ENCODE results near the gene SIL1.
"Not testable (repeated sequence)": the region's sequence is repeated elsewhere in the genome, so short reads cannot be mapped to it uniquely, and the experiment has no call there.

The SIL1 gene

DNA sequence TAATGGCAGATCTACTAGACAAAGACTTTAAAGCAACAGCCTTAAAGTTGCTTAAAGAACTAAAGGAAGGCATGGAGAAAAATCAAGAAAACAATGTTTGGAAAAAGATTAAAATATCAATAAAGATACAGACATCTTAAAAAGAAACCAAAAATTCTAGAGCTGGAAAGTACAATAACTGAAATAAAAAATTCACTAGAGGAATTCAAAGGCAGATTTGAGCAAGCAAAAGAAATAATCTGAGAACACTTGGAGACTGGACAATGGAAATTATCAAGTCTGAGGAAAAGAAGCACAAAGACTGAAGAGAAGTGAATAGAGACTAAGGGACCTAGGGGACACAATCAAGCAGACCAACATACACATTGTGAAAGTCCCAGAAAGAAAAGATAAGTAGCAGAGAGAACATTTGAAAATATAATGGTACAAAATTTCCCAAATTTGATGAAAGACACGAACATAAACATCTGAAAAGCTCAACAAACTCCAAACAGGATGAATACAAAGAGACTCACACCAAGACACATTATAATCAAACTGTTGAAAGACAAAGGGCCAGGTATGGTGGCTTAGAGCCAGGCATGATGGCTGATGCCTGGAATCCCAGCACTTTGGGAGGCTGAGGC is 26.3 kb downstream of the SIL1 start:
- DNase-seq, result no peak

DNA sequence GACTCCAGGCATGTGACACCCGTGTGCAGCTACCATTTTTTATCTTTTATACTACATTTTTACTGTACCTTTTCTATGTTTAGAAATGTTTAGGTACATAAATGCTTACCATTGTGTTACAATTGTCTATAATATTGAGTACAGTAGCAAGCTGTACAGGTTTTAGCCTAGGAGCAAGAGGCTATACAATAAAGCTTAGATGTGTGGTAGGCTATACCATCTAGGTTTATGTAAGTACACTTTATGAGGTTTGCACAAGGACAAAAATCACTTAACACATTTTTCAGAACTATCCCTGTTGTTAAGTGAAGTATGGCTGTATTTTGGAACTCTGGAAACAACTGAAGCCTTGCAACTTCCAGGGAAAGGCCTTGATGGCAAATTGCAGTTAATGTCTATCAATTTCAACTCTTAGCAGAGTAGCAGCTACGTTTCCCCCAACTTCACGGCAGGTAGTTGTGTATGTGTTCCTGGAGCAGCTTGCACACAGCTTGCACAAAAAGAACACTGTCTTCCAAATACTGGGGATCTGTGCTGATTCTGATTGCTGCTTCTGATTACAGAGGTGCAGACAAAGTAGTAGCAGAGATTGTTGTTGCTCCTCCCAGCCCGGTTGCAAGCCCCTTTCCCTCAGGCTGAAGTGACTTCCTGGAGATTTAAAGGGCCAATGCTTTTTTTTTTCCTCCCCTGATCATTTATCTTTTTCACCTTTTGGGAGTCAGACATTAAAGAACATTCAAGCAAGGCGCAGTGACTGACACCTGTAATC is 30.0 kb downstream of the SIL1 start:
- no peak for DNase-seq

DNA sequence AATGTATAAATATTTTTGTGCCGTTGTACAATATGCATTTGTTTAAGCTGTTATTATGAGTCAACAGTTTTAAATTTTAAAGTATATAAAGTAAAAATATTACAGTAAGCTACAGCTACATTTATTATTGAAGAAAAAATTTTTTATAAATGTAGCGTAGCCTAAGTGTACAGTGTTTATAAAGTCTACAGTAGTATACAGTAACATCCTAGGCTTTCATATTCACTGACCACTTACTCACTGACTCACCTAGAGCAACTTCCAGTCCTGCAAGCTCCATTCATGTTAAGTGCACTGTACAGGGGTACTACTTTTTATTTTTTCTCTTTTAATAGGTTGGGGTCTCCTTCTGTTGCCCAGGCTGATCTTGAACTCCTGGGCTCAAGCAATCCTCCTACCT is 30.6 kb downstream of the SIL1 start:
- DNase-seq, result no peak

DNA sequence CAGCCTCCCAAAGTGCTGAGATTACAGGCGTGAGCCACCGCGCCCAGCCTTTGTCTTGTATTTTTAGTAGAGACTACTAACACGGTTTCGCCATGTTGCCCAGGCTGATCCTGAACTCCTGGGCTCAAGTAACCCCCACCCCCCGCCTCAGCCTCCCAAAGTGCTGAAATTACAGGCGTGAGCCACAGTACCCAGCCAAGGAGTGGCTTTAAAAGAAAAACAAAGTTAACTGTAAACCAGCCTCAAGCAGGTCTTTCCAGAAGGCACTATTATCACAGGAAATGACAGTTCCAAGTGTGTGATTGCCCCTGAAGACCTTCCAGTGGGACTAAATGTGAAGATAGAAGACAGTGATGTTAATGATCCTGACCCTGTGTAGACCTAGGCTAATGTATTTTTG is 31.1 kb downstream of the SIL1 start:
- DNase-seq, result no peak

DNA sequence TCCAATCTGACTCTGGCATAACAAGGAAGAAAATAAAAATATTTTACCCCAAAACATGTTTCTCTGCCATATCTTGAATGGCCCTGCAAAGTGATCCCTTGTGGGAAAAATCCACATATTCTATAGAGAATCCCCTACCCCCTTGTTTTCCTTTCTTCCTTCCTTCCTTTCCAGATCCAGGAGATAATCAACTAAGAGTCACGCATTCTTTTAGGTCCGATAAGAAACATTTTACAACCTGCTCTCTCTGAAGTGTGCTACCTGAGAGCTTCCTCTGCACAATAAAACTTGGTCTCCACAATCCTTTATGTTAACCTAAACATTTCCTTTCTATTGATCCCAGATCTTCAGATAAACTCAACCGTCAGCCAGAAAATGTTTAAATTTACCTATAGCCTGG is 33.3 kb downstream of the SIL1 start:
- DNase-seq, result not testable (repeated sequence)

DNA sequence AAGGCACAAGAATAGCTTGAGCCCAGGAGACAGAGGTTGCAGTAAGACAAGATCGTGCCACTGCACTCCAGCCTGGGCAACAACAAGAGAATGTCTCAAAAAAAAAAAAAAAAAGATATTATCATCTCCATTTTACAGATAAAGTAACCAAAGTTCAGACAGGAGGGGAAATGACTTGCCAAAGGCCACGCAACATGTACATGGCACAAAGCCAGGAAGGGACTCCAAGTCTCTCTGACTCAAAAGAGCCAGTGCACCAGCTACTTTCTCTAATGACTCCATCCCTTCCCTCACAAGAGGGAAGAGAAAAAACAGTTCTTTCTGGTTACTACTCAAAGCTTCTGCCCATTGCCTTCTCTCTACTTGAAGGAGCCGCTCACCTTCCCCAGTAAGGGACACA is 34.1 kb downstream of the SIL1 start:
- DNase-seq, result no peak

DNA sequence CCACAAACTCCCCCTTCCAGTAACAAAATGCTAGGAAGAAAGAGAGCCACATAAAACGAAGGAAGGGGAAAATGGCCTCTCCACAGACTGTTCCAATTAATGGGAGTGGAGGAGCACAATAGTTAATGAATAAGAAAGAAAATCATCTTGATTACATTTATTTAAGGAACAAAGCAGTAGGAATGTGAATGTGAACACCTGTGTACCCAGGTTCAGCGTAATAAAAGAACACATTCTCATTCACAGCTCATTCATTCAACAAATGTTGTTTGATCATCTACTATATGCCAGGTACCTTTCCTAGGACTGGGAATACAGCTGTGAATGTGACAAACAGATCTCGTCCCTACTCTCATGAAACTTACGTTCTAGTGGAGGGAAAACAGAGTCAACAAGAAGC is 35.7 kb downstream of the SIL1 start:
- no peak for DNase-seq

DNA sequence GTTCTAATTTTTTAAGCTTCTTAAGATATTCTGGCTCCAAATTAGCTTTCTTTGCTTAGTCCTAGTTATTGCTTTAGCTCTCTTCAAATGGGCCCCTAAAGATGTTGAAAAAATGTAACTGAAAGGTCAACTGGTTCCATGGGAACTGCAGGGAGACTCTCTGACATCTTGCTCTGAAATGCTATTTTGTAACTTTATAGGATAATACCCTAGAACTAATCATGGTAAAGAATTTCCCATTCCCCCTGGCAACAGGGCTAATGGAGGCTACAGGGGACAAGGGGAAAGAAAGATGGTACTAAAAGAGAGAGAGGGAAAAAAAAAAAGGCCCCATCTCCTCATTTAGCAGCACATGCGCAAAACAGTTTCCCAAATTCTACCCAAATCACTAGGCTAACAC is 39.4 kb downstream of the SIL1 start:
- DNase-seq, result no peak

DNA sequence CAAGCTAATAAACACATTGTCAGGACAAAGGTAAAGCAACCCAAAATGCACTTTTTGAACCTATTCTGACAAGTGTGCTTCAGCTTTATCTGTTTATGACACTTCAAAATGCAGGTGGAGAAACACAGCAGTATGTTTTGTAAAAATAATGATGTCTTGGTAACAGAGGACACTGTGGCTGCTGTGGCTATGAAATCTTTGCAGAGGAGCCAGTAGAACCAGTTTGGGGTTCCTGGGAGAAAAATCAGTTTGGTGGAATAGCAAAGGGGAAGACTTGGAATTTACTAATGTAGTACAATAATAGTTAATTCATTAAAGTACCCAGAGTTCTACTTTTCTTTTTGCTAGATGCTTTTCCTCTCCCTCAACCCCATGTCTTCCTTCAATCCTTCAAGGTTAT is 40.6 kb downstream of the SIL1 start:
- DNase-seq, result no peak

DNA sequence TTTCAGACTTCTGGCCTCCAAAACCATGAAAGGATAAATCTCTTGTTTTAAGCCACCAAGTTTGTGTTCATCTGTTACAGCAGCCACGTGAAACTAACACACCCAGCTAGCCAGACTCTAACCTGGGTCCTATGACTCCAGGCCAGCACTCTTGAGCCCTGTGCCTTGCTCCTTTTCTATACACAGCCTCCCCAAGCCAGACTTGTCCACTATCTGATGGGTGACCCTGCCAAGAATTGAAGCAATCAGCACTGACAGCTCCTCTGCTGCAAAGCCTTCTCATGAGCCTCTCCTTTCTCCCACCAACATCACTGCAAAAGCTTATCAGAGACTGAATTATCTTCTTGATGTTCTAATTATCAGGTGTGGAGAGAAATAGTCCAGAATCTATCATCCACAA is 41.4 kb downstream of the SIL1 start:
- no peak for DNase-seq

DNA sequence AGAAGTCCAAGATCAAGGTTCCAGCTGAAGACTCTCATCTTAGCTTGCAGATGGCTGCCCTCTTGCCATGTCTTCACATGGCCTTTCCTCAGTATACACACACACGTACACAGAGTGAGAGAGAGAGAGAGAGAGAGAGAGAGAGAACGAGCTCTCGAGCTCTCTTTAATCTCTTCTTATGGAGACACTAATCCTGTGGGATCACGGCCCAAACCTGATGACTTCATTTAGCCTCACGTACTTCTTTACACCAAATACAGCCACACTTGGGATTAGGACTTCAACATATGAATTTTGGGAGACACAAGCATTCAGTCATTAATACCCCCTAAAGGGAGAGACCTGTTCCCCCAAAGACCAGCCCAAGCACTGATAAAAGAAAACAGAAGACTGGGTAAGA is 42.8 kb downstream of the SIL1 start:
- no peak for DNase-seq

DNA sequence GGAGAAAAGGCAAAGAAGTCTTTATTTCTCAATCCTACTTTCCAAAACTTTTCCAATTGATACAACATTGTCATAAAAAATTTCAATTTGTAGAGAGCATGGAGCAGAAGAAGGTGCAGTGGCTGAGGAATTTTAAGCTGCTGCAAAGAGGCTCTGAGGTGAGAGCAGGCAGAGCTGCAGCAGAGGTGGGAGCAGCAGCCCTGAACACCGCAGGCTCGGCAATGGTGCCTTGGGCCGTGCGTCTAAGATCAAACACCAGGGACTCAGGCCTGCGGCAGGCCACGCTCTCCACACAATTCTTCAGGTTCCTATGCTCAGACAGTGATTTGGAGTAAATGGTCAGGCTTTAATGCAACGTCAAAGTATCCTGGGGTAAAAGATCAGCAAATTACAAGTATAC is 46.3 kb downstream of the SIL1 start:
- no peak for DNase-seq

DNA sequence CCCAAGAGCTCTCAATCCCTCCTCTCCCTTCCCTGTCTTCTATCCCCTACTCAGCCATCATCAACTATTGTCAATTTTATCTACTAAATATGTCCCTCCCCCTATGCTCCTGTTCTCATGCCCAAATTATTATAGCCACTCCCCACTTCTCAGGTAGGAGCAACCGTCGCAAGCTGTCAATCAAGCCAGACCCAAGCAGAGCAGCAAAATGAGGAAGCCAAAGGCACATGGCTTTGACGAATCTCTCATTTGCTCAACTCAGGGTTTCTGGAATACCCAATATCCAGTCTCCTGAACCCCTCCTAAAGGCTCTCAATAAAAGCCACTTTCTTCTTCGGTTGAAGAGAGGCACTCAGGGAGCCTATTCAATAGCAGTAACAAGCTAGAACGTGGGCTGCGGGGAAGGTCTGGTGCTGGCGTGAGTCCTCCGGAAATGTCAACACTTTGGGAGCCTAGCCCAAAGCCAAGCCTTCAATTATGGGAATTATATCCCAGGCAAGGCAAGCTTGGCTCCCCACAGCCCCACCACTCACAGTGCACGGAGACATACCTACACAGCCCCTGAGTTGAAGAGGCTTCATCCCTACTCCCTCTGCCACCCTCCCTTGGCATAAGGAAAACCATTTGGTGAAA is 47.7 kb downstream of the SIL1 start:
- no peak for DNase-seq

DNA sequence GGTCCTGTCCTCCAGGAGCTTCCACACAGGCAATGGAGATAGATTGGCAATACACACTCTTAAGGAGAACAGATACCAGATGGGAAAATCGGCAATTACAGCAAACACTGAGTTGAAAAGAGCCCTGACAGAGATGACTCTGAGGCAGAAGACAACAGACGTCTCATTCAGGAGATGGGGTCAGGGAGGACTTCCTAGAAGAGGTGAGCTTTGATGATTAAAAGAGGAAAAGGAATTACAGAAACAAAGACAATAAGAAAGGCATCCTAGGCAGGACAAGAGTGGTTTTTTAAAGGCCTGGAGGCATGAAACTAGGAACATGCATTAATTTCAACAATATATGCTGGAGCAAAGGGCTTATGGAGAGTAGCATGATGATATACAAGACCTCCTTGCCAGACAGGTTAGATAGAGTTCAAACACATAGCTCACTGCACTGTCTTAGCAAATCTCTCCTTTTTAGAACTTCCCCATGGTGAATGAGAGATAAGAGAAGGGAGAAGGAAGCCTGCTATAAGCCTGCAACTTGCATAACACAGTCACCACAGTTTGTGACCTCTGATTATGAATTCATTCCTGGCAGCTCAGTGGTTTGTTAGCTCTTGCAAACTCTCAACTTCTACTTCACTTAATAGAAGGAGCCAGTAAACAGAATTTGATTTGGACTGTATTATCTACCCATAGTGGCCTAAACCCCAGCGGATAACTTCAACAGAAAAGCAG is 48.5 kb downstream of the SIL1 start:
- no peak for DNase-seq

DNA sequence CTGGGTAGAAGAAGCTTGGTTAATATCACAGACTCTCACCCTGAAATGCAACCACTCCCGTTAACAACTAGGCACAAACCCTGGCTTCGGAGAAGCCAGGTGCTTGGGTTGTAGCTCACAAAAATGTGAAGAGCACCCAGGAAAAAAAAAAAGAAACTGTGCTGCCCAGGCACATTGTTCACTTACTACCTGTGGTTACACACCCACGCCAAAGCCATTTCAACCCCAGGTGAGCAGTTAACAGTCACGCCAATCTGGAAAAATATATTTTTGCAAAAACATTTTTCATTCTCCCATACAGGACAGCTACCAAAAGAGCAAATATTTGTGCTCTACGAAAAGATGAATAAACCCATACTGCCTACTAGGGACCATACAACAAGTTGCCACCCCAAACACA is 49.2 kb downstream of the SIL1 start:
- no peak for DNase-seq

DNA sequence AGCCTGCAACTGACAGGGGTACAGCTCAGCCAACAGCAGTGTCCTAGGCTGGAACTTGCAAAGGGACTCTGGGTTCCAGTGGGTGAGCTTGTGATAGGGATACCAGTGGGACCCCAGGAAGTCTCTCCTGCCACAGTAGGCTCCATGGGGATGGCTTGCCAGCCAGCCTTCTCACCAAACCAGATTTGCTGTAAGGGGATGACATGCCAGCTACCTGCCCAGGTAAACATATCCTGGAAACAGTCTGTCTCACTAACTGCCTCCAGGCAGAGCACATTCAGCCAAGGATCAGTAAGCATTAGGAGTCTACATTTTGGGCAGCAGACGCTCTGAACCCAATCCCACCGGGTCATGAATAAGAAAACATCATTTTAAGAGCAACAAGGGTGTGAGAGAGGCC is 49.9 kb downstream of the SIL1 start:
- DNase-seq, result no peak

DNA sequence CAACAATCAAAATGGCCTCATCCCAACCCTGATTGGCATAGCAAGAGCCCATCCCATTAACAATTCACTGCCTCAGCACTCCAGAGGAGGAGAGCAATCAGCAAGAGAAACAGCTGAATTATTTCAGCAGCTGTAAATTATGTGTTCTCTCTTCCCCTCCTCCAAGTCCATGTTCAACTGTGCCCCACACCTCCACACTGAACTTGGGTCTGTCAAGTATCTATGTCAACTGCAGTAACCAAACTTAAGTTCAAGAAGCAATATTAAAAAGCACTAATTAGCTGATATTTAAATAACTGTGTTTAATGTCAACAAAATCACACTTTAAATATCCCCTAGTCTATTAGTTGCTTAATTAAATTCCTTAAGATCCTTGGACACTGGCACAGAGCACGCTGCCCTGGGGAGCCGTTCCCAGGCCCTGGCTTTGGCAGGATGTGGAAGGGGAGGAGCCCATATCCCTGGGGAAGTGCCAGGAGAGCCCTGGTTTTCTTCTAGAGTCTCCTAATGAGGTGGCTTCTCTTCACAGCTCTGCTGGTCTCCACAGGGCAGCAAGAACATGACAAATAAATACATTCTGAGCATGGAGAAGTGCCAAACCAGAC is 50.6 kb downstream of the SIL1 start:
- DNase-seq, result no peak

DNA sequence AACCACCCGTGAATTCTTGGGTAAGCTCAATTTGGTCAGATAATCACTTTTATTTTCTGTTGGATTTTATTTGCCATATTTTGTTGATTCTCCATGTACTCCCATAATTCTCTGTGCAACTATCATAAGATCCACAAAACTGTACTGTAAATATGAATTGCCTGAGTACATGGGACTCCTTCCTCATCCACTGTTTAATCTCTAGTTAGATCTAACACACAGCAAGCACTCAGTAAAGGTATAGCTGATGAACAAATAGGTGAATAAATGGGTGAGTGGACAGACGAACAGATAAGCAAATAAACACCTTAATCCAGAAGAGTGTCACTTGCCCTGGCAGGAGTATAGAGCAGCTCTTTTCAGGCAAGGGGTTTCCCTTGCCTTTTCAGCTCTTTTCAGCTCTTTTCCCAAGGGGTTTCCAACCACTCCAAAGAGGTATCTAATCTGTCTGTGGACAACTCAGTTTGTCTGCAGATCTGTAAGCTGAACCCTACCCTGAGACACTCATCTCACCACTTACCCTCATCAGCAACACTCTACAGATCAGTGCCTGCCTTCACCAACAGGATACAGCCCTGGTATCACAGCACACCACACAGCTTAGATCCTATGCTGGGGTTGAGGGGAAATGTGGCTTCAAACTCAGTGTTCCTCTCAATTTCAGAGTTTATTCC is 51.2 kb downstream of the SIL1 start:
- DNase-seq, result no peak

DNA sequence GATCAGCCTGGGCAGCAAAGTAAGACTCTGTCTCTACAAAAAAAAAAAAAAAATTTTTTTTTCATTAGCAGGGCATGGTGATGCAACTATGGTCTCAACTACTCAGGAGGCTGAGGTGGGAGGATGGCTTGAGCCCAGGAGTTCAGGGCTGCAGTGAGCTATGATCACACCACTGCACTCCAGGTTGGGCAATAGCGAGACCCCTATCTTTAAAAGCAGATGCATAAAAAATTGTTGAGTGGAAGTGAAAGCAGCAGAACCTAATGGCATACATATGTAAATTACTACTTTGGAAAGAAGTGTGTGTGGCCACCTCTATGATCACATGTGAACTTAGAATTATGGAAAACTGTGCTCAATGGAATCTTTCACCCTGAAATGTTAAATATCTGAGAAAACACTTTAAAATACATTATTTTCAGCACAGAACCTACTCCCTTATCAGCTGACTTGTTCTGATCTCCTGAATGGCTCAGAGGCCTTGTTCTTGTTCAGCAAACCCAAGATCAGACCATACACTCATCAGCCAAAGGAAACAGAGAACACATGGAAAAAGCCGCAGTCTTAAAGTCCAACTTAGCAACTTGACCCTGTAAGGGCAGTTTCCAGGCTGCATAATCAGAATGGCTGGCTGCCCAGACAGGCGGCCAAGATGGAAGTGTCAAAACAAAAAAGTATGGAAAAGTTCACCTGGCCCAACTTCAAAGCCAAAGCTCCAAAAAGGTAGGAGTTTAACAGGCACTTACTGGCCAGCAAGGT is 56.5 kb downstream of the SIL1 start:
- no peak for DNase-seq

DNA sequence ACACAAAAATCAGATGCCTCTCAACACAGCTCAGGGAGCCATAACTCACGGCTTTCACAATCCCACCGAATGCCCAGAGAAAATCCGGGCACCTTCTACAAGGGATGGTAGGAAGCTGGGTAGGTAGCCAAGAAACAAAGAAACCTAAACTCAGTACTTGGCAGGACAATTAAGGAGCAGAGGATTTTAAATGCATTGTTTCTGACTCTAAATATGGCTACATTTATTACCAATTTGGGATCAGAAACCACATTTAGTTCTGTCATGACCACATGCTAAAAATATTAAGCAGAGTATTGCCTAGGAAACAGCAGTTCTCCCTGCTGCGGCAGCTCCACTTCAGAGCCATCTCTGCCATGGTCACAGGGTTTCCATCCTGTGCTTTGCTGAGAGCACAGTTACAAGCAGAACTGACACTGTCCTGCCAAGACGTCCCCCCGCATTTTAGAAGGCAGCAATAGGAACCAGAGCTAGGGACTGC is 57.5 kb downstream of the SIL1 start:
- no peak for DNase-seq

DNA sequence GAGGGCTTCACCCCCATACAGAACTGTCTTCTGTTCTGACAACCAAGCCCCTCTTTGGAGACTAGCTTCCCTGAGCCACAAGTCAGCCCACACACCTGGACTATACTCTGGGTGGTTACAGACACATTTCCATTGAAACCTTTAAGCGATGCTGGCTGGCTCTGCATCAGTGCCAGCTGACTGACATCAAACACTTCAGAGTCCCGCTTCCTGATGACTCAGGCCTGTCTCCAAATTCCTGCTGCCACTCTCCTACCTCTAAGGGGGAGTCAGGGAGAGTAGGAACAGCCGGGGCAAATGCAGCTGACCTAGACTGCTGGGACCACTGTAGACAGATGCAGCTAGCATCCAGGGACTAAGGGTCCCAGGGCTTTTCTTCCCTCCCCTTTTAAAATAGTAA is 59.4 kb downstream of the SIL1 start:
- no peak for DNase-seq

DNA sequence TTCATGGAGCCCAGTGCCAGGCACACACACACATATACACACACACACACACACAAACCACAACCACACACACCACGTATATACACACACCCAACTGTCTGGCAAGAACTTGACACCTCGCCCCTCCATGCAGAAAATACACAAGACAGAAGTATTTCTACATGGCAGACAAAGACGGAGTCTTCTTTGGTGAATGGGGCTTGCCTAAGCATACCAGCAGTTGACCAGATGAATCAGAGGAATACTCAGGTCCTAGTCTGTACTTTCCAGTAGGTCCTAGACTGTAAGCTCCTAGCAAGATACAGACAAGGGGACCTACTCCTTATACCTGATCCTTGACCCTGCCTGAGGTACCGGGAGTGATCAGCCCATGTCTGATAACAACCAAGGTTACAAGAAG is 60.1 kb downstream of the SIL1 start:
- DNase-seq, result no peak

Data from NK-92 treated with Interleukin-12 subunit alpha and Interleukin-12 subunit beta, amount 100 ng/mL, for 24 hours (cell line).